HG03025 (cell line): Measurements from ENCODE around the gene PSG1.
"Not testable (repeated sequence)": the region's sequence is repeated elsewhere in the genome, so short reads cannot be mapped to it uniquely, and the experiment has no call there.

Source experiments
- ATAC-seq: cut with Tn5 transposase; IDR thresholded peaks from one replicate; pipeline ENCODE4 v1.9.1; 2021; ENCODE audit warnings: mild to moderate bottlenecking, moderate library complexity; ENCODE audit not compliant: unreplicated experiment, low FRiP score

PSG1 gene

DNA sequence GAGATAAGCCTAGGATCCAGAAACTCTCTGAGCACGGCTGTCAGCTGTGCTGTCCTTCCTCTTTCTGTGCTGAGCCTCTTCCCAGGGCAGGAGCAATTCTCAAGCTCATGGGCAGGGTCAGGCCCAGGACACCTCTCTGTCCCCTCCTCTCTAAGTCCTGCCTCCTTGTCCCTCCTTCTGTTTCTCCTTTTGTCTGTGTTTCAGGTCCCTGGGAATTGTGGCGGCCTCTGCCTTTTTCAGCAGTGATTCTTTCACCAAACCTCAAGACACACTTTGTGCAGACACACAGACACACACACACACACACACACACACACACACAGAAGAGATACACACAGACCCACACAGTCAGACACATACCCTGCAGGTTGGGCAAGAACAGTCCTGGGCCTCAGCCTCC, at the start of gene PSG1:
TSS of gene PSG1 (minus strand) at position 101 of the 400 bp plus-strand sequence. CDS start 132 bp downstream, outside the sequence.
- ATAC-seq: no peak

DNA sequence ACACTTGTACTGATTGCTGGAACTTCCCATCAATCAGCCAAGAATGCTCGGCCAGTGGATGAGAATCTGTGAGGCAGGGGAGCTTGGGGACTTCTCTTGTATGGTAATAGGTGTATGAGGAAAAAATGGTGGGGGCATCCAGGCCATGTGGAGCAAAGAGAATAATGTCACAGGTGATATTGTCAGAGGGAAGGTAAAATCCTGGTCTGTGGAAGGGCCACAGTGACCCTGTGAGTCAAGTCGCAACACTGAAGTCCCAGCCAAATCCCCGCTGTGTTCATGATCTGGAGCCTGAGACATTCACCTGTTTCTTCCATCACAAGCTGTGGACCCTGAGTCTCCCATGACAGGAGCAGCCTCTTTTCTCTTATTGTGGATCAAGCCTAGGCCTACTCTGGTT, 49.4 kb upstream of the PSG1 start:
- ATAC-seq: no peak

GRCh38 chr19:42926781-42927180, 47.3 kb upstream of the PSG1 start:
- no peak for ATAC-seq

GRCh38 chr19:42923106-42923505, 43.6 kb upstream of the PSG1 start:
- not testable (repeated sequence) for ATAC-seq

DNA sequence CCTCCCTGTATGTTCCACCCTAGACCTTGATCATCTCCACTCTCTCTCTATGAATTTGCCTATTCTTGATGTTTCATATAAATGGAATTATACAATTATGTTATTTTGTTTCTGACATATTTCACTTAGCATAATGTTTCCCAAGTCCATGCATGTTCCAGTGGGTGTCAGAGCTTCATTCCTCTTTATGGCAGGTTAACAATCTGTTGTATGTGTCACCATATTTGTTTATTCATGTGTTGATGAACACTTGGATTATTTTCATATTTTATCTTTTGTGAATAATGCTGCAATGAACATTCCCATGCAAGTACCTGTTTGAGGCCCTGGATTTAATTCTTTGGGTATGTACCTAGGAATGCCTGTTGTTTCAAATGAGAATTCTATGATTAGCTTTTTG, 41.5 kb upstream of the PSG1 start:
- ATAC-seq: not testable (repeated sequence)

- no peak for ATAC-seq
These were observed 40.2 kb upstream of the PSG1 start for GRCh38 chr19:42919757-42920079.

- ATAC-seq: not testable (repeated sequence)
These were observed 39.7 kb upstream of the PSG1 start for GRCh38 chr19:42919070-42919756.

DNA sequence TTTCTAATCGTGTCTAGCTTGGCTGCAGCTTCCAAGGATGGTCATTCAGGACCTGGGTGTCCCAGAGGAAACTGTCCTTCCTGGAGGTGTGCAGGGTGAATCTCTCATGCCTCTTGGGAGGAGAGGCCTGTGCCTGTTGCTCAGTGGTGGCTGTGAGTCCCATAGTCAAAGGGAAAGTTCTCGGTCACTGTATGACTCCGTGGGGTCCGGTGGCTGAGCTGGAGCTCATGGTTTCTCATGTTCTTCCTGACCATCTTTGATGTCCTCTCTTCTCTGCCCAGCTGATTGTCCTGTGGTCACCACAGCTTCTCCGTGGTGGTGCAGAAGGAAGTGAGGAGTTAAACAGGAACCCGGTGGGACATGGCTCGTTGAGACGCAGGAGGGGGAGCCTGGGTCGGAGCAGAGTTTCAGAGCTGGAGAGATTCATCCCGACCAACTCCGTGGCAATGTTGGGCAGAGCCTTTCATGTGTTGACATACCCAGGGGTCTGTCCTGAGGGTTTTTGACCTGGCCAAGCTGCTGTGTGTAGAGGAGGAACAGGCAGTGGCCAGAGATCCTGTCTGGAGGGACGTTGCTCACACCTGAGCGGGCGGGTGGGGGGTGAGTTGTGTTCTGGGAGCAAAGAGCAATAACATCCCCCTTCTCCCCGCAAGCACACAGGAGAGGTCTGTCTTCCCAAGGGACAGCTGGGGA, 39.0 kb upstream of the PSG1 start:
- ATAC-seq: not testable (repeated sequence)

GRCh38 chr19:42917634-42918033, 38.1 kb upstream of the PSG1 start, which contains the start of gene PSG6:
PSG6 (minus strand) TSS chr19:42917894; CDS start chr19:42917792, 102 bp downstream.
- ATAC-seq: not testable (repeated sequence)

- not testable (repeated sequence) for ATAC-seq
These were observed 37.4 kb upstream of the PSG1 start for GRCh38 chr19:42916931-42917330.

DNA sequence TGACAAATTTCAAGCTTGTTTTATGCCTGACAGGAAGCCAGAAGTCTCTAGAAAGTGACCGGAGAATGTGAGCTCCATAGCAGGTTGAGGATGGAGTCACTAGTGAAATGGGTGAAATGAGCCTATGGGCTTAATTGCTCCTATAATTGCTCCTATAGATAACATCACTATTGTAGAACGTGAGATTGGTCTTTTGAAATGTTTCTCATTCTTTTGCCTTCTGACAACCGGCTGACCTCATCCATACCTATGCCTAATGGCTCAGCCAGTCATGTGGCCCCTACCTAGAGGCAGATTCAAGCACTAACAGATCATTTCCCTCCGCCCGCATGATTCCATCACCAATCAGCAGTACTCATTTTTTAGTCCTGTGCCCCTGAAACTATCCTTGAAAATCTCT, 34.0 kb upstream of the PSG1 start:
- ATAC-seq: not testable (repeated sequence)

DNA sequence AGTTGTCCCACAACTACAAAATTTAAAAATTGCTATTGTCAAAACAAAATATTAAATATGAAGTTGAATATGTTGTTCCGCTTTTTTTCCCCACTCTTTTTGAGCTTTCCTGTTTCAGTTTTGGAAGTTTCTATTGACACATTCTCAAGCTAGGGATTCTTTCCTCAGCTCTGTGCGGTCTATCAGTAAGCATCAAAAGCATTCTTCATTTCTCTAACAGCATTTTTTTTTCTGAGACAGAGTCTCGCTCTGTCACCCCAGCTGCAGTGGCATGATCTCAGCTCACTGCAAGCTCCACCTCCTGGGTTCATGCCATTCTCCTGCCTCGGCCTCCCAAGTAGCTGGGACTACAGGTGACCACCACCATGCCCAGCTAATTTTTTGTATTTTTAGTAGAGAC, 33.4 kb upstream of the PSG1 start:
- not testable (repeated sequence) for ATAC-seq

- not testable (repeated sequence) for ATAC-seq
These were observed 32.2 kb upstream of the PSG1 start for GRCh38 chr19:42911731-42912130.

- not testable (repeated sequence) for ATAC-seq
These were observed 26.6 kb upstream of the PSG1 start for GRCh38 chr19:42906162-42906561.

- not testable (repeated sequence) for ATAC-seq
These were observed 21.0 kb upstream of the PSG1 start for GRCh38 chr19:42900561-42900960.

DNA sequence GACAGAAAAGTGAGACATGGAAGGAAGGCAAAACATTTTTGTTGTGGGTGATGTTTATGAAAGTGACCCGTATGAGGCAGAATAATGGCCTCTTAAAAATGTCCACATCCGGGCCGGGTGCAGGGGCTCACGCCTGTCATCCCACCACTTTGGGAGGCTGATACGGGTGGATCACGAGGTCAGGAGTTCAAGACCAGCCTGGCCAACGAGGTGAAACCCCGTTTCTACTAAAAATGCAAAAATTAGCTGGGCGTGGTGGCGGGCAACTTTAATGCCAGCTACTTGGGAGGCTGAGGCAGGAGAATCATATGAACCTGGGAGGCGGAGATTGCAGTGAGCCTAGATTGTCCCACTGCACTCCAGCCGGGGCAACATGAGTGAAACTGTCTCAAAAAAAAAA, 20.2 kb upstream of the PSG1 start:
- not testable (repeated sequence) for ATAC-seq

DNA sequence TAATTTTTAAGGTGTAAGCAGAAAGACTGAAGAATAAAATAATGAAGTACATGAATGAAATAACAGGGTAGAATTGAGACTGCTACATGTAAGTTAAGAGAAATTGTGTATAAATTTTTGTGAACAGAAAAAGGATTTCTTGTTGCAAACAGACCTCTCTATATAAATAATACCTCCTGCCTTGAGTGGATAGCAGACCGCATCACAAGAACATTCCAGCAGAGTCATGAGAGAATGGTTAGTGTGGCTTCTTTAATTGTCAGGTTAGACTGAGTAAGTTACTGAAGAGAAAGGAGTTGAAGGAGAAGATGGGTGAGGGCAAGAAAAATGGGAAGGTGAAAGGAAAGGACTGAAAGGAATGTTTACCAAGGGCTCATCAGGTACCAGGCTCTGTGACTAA, 19.6 kb upstream of the PSG1 start:
- ATAC-seq: not testable (repeated sequence)

DNA sequence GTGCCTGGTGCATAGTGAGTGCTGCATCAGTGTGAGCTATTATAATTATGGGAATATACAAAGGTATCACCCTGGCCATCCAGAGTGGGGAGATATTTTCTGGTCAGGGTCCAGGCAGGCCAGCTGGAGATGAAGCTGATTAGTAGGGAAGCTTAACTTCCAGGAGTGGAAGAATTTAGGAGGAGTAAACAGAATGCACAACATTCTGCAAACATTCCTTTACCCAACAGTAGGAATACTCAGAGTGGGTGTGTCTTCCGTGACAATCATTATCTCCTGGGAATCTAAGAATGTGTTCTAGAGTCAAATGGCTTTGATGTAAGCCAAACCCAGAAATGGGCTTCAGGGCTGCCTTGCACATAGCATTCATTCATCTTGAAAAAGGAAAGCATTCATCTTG, 19.1 kb upstream of the PSG1 start:
- not testable (repeated sequence) for ATAC-seq

GRCh38 chr19:42897729-42898128, 18.2 kb upstream of the PSG1 start:
- ATAC-seq: not testable (repeated sequence)

GRCh38 chr19:42890446-42890845, 10.9 kb upstream of the PSG1 start:
- ATAC-seq: not testable (repeated sequence)

- ATAC-seq: not testable (repeated sequence)
These were observed 8.4 kb upstream of the PSG1 start for GRCh38 chr19:42887876-42888445.

GRCh38 chr19:42882730-42883129, 3.2 kb upstream of the PSG1 start:
- not testable (repeated sequence) for ATAC-seq
